ENCODE data around the gene PRDM12.

GRCh38 chr9:130651221-130651620, 13.2 kb upstream of the PRDM12 start:
- TF ChIP-seq CTCF (IDR thresholded peaks at IDR 0.05; ENCODE audit: borderline replicate concordance, extremely low read depth, low read length, poor library complexity, severe bottlenecking) = no peak
- TF ChIP-seq EZH2 (IDR thresholded peaks at IDR 0.05; ENCODE audit: borderline replicate concordance, low read depth, low read length, severe bottlenecking) = no peak

Data from DND-41 (cell line).